C4-2B (cell line): ENCODE results near the gene OPA3.

ENCODE experiments used
- CTCF ChIP-seq: fragments of 450-650 bp; conservative IDR thresholded peaks from 2 replicates; pipeline ENCODE4 v1.5.1; 2017; ENCODE audit warnings: mild to moderate bottlenecking
- ZFX ChIP-seq: fragments of 450-650 bp; IDR thresholded peaks from 2 replicates; pipeline ENCODE4 v1.6.1; 2017

GRCh38 chr19:45489216-45489855 is 95.3 kb downstream of the OPA3 start:
- TF ChIP-seq CTCF, result no peak
- no peak for TF ChIP-seq ZFX
